Panc1 (cell line): ENCODE data around the gene AKIRIN1.

Experiments
- POLR2AphosphoS5 ChIP-seq: IDR thresholded peaks from 2 replicates; pipeline ENCODE4 v1.6.1; 2012; ENCODE audit warnings: mild to moderate bottlenecking, low read depth, low read length, moderate library complexity
- SIN3A ChIP-seq: IDR thresholded peaks from 2 replicates; pipeline ENCODE4 v1.6.1; 2012; ENCODE audit warnings: low read depth, mild to moderate bottlenecking, low read length, moderate library complexity, borderline replicate concordance; ENCODE audit not compliant: insufficient read depth
- TCF7L2 ChIP-seq: IDR thresholded peaks from 2 replicates; pipeline ENCODE4 v1.6.1; 2011; ENCODE audit warnings: mild to moderate bottlenecking, low read depth, low read length, inconsistent platforms
- TF ChIP-seq, protein P1 (sequence below): fragments of 450-650 bp; IDR thresholded peaks from 2 replicates; pipeline ENCODE4 v1.5.1; 2017; ENCODE audit warnings: mild to moderate bottlenecking
- TF ChIP-seq, protein P2 (sequence below), 2 experiments: IDR thresholded peaks; 2 replicates each; pipeline ENCODE4 v1.6.1; 2011 to 2012; ENCODE audit warnings: low read depth in 2 of 2, control low read depth in 1 of 2, low read length in 1 of 2, mild to moderate bottlenecking in 1 of 2, moderate library complexity in 1 of 2; ENCODE audit not compliant: insufficient read depth in 1 of 2

DNA sequence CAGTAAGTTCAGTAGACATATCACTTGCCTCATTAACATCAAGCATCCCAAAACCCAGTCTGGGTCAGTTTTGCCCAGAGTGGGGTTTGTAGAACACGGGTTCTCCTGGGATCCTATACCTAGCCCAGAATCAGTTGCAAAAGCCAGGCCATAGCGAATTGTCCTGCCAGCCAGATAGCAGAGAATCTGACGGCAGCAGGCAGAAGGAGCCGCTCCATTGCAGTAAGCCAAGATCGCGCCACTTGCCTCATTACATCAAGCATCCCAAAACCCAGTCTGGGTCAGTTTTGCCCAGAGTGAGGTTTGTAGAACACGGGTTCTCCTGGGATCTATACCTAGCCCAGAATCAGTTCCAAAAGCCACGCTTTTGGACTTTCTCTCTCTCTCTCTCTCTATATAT, 54.2 kb downstream of the AKIRIN1 start:
- TF ChIP-seq, protein P1, sequence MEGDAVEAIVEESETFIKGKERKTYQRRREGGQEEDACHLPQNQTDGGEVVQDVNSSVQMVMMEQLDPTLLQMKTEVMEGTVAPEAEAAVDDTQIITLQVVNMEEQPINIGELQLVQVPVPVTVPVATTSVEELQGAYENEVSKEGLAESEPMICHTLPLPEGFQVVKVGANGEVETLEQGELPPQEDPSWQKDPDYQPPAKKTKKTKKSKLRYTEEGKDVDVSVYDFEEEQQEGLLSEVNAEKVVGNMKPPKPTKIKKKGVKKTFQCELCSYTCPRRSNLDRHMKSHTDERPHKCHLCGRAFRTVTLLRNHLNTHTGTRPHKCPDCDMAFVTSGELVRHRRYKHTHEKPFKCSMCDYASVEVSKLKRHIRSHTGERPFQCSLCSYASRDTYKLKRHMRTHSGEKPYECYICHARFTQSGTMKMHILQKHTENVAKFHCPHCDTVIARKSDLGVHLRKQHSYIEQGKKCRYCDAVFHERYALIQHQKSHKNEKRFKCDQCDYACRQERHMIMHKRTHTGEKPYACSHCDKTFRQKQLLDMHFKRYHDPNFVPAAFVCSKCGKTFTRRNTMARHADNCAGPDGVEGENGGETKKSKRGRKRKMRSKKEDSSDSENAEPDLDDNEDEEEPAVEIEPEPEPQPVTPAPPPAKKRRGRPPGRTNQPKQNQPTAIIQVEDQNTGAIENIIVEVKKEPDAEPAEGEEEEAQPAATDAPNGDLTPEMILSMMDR: no peak
- TF ChIP-seq TCF7L2 (no peak), POLR2AphosphoS5 (no peak), SIN3A (no peak)
- TF ChIP-seq, protein P2, sequence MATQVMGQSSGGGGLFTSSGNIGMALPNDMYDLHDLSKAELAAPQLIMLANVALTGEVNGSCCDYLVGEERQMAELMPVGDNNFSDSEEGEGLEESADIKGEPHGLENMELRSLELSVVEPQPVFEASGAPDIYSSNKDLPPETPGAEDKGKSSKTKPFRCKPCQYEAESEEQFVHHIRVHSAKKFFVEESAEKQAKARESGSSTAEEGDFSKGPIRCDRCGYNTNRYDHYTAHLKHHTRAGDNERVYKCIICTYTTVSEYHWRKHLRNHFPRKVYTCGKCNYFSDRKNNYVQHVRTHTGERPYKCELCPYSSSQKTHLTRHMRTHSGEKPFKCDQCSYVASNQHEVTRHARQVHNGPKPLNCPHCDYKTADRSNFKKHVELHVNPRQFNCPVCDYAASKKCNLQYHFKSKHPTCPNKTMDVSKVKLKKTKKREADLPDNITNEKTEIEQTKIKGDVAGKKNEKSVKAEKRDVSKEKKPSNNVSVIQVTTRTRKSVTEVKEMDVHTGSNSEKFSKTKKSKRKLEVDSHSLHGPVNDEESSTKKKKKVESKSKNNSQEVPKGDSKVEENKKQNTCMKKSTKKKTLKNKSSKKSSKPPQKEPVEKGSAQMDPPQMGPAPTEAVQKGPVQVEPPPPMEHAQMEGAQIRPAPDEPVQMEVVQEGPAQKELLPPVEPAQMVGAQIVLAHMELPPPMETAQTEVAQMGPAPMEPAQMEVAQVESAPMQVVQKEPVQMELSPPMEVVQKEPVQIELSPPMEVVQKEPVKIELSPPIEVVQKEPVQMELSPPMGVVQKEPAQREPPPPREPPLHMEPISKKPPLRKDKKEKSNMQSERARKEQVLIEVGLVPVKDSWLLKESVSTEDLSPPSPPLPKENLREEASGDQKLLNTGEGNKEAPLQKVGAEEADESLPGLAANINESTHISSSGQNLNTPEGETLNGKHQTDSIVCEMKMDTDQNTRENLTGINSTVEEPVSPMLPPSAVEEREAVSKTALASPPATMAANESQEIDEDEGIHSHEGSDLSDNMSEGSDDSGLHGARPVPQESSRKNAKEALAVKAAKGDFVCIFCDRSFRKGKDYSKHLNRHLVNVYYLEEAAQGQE (IDR thresholded peaks at IDR 0.05; ENCODE audit: insufficient read depth in 1 of 2, low read depth in 2 of 2, low read length in 1 of 2): no peak
